DMS79 treated with DMSO at 0.1 percent for 48 hours (cell line): ENCODE measurements around the gene KIF26B.
"Not testable (repeated sequence)": the region's sequence is repeated elsewhere in the genome, so short reads cannot be mapped to it uniquely, and the experiment has no call there.

Experiments
- DNase-seq: peaks from one replicate; lab custom pipeline; 2025; lab: John Stamatoyannopoulos, UW

Gene KIF26B

GRCh38 chr1:245700631-245701030 is 545.8 kb downstream of the KIF26B start:
- no peak for DNase-seq

- DNase-seq = no peak
Measured at GRCh38 chr1:245701631-245702030, 546.8 kb downstream of the KIF26B start.

- DNase-seq = no peak
Measured at GRCh38 chr1:245702346-245702745, 547.6 kb downstream of the KIF26B start.

- DNase-seq = no peak
Measured at GRCh38 chr1:245704341-245704740, 549.6 kb downstream of the KIF26B start.

- DNase-seq = no peak
Measured at GRCh38 chr1:245704765-245705164, 550.0 kb downstream of the KIF26B start.

- no peak for DNase-seq
Measured at GRCh38 chr1:245707941-245708340, 553.2 kb downstream of the KIF26B start.

- DNase-seq = no peak
Measured at GRCh38 chr1:245710961-245711903, 556.4 kb downstream of the KIF26B start.

GRCh38 chr1:245714027-245714426 is 559.2 kb downstream of the KIF26B start:
- not testable (repeated sequence) for DNase-seq

GRCh38 chr1:245715291-245715701 is 560.5 kb downstream of the KIF26B start:
- DNase-seq = peak; percentile 3

GRCh38 chr1:245715970-245716369 is 561.2 kb downstream of the KIF26B start:
- DNase-seq = no peak

GRCh38 chr1:245716561-245716960 is 561.8 kb downstream of the KIF26B start:
- no peak for DNase-seq

GRCh38 chr1:245717611-245718010 is 562.8 kb downstream of the KIF26B start:
- no peak for DNase-seq

GRCh38 chr1:245718123-245718522 is 563.3 kb downstream of the KIF26B start:
- no peak for DNase-seq

- no peak for DNase-seq
Measured at GRCh38 chr1:245718951-245719350, 564.2 kb downstream of the KIF26B start.

- DNase-seq = no peak
Measured at GRCh38 chr1:245721488-245721887, 566.7 kb downstream of the KIF26B start.

- DNase-seq = not testable (repeated sequence)
Measured at GRCh38 chr1:245728035-245728434, 573.2 kb downstream of the KIF26B start.

- DNase-seq = no peak
Measured at GRCh38 chr1:245730801-245731200, 576.0 kb downstream of the KIF26B start.

- not testable (repeated sequence) for DNase-seq
Measured at GRCh38 chr1:245740336-245740735, 585.6 kb downstream of the KIF26B start.

- no peak for DNase-seq
Measured at GRCh38 chr1:245742896-245743295, 588.1 kb downstream of the KIF26B start.

- no peak for DNase-seq
Measured at GRCh38 chr1:245748240-245748639, 593.5 kb downstream of the KIF26B start.

GRCh38 chr1:245748646-245749045 is 593.9 kb downstream of the KIF26B start:
- DNase-seq = no peak

- no peak for DNase-seq
Measured at GRCh38 chr1:245749053-245749452, 594.3 kb downstream of the KIF26B start.

GRCh38 chr1:245750261-245750660 is 595.5 kb downstream of the KIF26B start:
- DNase-seq = no peak

- DNase-seq = no peak
Measured at GRCh38 chr1:245751116-245751515, 596.3 kb downstream of the KIF26B start.
